ENCODE data around the gene ZFP69.
A peak's percentile ranks its signal among the peaks of the same experiment; 100 is the strongest.

The ZFP69 gene

DNA sequence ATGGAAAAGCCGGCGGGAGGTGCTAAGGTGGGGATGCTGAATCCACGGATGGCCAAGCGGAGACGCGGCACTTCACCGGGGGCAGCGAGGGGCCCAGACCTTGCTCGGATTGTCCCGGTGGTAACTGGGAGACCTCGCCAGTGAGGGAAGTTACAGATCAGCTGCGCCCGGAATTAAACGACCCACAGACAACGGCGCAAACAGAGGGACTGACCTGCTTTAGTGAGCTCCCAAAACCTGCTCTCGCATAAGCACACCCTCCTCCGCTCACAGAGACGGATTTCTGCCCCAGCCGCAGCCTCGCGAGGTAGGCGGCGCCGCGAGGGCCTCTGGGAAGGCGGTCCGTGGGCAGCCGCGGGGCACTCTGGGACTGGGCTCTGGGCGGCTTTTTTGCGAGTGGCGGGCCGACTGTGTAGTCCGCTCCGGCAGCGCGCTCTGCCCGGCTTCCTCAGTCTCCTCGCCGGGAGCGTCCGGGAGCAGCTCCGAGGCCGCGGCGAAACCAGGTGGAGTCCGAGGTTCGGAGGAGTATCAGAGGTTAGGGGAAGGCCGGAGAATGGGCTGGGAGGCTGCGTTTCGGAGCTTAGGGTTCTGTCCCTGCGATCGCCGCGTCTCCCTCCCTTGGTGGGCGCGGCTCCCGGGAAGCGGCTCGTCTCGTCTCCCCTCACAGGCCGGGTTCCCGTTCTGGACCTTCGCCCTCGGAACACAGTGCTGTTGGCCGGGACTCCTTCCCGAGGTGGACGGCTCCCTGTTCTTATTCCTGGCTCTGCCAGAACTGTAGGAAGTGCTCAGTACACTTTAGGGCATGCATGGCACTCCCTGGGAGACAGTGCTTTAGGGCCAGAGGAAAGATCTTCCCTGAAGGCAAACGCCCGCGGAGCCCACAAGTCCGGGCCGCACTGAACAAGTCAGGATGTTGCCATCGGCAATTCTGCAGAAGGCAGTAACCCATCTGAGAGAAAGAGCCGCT lies 31.6 kb downstream of the ZFP69 start, which contains the start of gene EXO5:
EXO5 (plus strand) TSS at position 393 of the 967 bp plus-strand sequence. CDS start 5,778 bp downstream, outside the sequence.
- TF ChIP-seq, protein P1, sequence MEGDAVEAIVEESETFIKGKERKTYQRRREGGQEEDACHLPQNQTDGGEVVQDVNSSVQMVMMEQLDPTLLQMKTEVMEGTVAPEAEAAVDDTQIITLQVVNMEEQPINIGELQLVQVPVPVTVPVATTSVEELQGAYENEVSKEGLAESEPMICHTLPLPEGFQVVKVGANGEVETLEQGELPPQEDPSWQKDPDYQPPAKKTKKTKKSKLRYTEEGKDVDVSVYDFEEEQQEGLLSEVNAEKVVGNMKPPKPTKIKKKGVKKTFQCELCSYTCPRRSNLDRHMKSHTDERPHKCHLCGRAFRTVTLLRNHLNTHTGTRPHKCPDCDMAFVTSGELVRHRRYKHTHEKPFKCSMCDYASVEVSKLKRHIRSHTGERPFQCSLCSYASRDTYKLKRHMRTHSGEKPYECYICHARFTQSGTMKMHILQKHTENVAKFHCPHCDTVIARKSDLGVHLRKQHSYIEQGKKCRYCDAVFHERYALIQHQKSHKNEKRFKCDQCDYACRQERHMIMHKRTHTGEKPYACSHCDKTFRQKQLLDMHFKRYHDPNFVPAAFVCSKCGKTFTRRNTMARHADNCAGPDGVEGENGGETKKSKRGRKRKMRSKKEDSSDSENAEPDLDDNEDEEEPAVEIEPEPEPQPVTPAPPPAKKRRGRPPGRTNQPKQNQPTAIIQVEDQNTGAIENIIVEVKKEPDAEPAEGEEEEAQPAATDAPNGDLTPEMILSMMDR (IDR thresholded peaks at IDR 0.05; ENCODE audit: insufficient read depth, missing control alignments): no peak
- no peak for FAIRE-seq
- peak; percentile 46 for DNase-seq (ENCODE audit: insufficient read length, low spot score)

DNA sequence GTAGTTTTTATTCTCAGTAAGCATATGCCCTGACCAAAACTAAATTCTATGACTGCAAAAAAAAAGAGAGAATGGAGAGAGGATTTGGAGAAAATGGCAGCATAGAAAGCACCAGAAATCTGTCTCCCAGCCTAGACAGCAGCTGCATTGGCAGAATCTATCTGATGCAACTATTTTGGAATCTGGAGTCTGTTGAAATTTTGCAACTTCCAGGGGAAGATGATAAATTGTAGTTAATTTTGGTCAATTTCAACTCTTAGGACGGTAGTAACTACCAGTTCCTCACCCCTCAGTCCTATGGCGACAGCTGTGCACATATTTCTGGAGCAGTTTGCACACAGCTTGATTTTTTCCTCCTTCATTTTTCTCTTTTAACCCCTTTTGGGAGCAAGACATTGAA lies 42.4 kb downstream of the ZFP69 start:
- TF ChIP-seq, protein P1 (IDR thresholded peaks at IDR 0.05; ENCODE audit: insufficient read depth, missing control alignments): no peak
- FAIRE-seq: no peak
- DNase-seq (ENCODE audit: insufficient read length, low spot score): no peak

DNA sequence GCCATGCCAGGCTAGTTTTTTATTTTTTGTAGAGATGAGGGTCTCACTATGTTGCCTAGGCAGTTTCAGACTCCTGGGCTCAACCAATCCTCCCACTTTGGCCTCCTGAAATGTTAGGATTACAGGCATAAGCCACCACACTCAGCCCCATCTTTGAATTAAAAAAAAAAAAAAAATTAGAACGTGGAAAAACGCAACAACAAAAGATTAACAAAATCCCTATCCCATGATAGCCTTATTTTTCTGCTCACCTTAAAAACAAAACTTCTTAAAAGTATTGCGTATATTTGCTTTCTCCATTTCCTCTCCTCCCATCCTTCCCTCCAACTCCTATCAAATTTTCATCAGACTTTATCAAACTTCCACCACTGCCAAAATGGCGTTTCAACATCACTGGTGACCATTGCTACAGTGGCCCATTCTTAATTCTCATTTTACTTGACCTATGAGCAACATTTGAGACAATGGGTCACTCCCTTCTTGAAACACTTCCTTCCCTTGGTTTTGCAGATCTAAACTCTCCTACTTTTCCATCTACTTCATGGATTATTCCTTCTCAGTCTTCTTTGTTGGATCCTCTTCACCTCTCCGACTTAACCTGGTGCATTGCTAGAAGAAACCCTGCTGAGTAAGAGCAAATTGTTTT lies 53.8 kb downstream of the ZFP69 start:
- TF ChIP-seq, protein P1 (IDR thresholded peaks at IDR 0.05; ENCODE audit: insufficient read depth, missing control alignments): no peak
- DNase-seq (ENCODE audit: insufficient read length, low spot score) (no peak), FAIRE-seq (no peak)

DNA sequence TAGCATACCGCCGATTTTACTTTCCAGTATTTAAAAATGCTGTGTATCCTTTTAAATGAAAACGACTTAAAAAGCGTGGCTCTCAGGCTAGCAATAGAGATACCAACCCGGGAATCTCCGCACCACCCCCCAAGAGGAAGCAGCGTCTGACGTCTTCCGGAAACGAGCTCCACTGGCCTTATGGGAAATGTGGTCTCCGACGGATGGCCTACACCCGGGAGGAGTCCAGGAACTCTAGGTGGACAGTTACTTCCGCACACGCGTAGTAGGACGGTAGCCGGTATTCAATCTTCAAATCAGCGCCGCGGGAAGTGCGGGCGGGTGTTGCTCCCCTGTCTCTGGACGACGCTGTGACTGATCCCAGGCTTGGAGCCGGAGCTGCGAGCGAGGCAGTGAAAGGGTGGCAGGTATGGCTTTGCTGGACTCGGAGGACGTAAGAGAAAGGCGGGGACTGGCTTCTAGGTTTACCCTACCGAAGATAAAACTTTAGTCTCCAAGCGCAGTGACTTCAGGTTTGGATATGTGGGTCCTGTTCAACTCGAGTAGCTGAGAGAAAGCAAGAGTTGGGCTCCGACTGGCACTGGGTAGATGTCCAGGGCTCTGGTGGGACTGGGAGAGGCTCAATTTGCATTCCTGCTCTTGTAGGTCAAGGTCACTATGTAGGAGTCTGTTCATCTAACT lies 54.4 kb downstream of the ZFP69 start, which contains the start of gene ZNF684:
ZNF684 (plus strand) TSS at position 257 of the 681 bp plus-strand sequence. CDS start 1,530 bp downstream, outside the sequence.
- FAIRE-seq (peak; percentile 21), DNase-seq (ENCODE audit: insufficient read length, low spot score) (peak; percentile 76)
- TF ChIP-seq, protein P1 (IDR thresholded peaks at IDR 0.05; ENCODE audit: insufficient read depth, missing control alignments): no peak

DNA sequence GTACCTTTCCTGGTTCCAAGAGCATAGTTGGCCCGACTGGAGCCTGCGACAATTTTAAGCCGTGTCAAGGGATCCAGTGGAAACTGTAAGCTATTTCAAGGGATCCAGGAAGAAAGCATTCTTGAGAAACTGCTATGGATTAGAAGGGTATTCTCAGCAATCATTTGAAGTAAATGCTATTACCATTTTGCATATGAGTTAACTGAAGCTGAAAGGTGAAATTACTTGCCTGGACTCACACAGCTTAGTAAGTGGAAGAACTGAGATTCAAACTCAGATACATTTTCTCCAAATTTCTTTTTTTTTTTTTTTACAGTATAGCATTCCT lies 54.9 kb downstream of the ZFP69 start:
- TF ChIP-seq, protein P1 (IDR thresholded peaks at IDR 0.05; ENCODE audit: insufficient read depth, missing control alignments): no peak
- FAIRE-seq: no peak
- DNase-seq (ENCODE audit: insufficient read length, low spot score): no peak

DNA sequence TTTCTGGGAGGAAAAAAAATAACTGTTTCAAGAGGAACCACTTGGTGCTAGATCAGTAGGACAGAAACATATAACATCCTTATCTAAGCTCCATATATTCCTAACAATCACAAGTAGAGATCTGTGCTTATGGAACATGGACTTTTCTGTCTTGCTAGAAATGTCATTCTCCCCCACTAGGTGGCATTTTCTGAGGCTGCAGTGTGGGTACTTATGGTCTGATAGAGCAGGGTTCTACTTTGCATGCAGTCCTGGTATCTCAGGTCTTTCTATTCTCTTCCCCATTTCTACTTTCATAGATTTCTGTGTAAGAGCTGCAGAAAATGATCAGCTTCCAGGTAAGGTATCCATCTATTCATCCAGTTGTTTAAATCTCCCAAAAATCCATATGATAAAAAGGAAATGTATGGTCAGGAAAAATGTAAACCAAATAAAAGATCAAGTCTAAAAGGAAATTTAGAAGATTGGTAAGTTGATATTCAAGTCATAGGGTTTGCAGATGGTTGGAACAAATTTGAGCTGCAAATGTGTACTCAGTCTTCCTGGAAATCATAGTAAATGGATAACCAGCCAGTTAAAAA lies 55.8 kb downstream of the ZFP69 start:
- FAIRE-seq (peak; percentile 67), DNase-seq (ENCODE audit: insufficient read length, low spot score) (no peak)
- TF ChIP-seq, protein P1 (IDR thresholded peaks at IDR 0.05; ENCODE audit: insufficient read depth, missing control alignments): peak; percentile 69

Data from D721Med (cell line).